ENCODE measurements around the gene DCC. TPM values are rescaled to one million over a fixed set of nuclear protein-coding genes. Genes with fewer than 3 reads are reported as not detected.

DCC gene
- total RNA-seq, 4 donors from 2014 or later = 0.94 TPM; not detected in 3

DNA sequence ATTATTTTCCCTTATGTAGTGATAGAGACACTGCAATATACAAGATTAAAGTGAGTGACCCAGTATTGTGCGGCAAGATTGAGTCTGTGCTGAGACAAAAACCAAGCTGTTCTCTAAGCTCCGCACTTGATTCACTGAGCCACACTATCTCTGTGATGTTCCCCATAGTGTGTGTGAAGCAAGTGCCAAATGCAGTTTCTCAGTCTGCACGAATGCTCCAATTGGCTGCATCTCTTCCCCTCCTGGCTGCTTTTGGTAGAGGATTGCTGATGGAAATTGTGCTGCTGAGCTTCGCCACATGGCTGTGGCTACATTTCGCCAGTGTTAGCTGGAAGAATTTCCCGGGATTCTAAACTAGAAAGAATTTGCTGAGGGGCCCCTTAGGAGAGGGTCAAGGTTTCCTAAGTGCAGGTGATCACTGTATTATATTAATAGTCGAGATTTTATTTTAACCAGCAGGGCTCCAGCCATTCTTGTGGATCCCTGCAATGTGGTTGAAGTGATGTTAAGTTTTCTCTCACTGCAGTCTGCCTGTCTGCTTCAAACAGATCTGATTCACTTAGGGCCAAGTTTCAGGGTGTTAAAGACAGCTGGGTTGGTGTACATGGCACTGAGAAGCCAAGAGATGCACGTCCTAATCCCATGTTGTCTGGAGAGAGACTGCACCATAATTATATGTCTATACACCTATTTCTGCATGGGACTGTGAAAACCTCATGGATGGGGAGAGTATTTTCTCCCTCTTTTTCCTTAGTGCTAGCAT lies 317.2 kb downstream of the DCC start:
- WGBS, 2 donors = 80 to 84% methylated on average over 8 of the region's 8 CpGs
- Histone ChIP-seq H3K27me3 (no peaks in the 10 kb centered on the region), H3K27ac (no peak overlapping the region), H3K36me3 (no peaks in the 10 kb centered on the region), H3K4me3 (replicated peaks in 1 of 3) (no peak overlapping the region), H3K4me1 (no peaks in the 10 kb centered on the region), H3K9me3 (no peaks in the 10 kb centered on the region)
- intact Hi-C loops (cut with DNase I) = no loop called here
- TF ChIP-seq CTCF (IDR thresholded peaks at IDR 0.05) = no peak
- no peak for TF ChIP-seq POLR2A (IDR thresholded peaks at IDR 0.05)
- no peak for DNase-seq

- Histone ChIP-seq H3K9me3 (no peaks in the 10 kb centered on the region), H3K4me3 (replicated peaks in 1 of 3) (no peak overlapping the region), H3K36me3 (no peaks in the 10 kb centered on the region), H3K27ac (no peak overlapping the region), H3K4me1 (no peaks in the 10 kb centered on the region), H3K27me3 (no peaks in the 10 kb centered on the region)
- TF ChIP-seq CTCF (IDR thresholded peaks at IDR 0.05) (no peak), POLR2A (IDR thresholded peaks at IDR 0.05) (no peak)
- intact Hi-C loops (cut with DNase I) = no loop called here
- DNase-seq = no peak
- WGBS, 2 donors = 62 to 66% methylated on average over 4 of the region's 4 CpGs
These were observed 327.6 kb downstream of the DCC start for GRCh38 chr18:52667463-52668065.

- H3K36me3 ChIP-seq = no peaks in the 10 kb centered on the region
- no peaks in the 10 kb centered on the region for H3K4me1 ChIP-seq
- TF ChIP-seq POLR2A (IDR thresholded peaks at IDR 0.05) (no peak), CTCF (IDR thresholded peaks at IDR 0.05) (peak in 4 of 6 experiments; percentile 23 to 42 (median 26))
- no peaks in the 10 kb centered on the region for H3K27me3 ChIP-seq
- H3K4me3 ChIP-seq (replicated peaks in 1 of 3) = no peak overlapping the region
- intact Hi-C loops (cut with DNase I) = no loop called here
- no peak overlapping the region for H3K27ac ChIP-seq
- no peaks in the 10 kb centered on the region for H3K9me3 ChIP-seq
- no peak for DNase-seq
- 12 to 21% methylated on average over 3 of the region's 3 CpGs for WGBS, 2 donors
These were observed 330.9 kb downstream of the DCC start for GRCh38 chr18:52670896-52671295.

GRCh38 chr18:52678034-52678433 lies 338.0 kb downstream of the DCC start:
- H3K27me3 ChIP-seq = no peaks in the 10 kb centered on the region
- no peaks in the 10 kb centered on the region for H3K36me3 ChIP-seq
- no peak for DNase-seq
- intact Hi-C loops (cut with DNase I) = no loop called here
- TF ChIP-seq CTCF (IDR thresholded peaks at IDR 0.05) (no peak), POLR2A (IDR thresholded peaks at IDR 0.05) (no peak)
- WGBS, 2 donors = 60 to 72% methylated on average over 3 of the region's 3 CpGs
- H3K4me1 ChIP-seq = peaks cover 0 to 5% of the 10 kb centered on the region in 2 donors
- no peaks in the 10 kb centered on the region for H3K9me3 ChIP-seq
- H3K27ac ChIP-seq = no peak overlapping the region
- no peak overlapping the region for H3K4me3 ChIP-seq (replicated peaks in 1 of 3)

- intact Hi-C loops (cut with DNase I) = no loop called here
- no peak overlapping the region for H3K4me3 ChIP-seq (replicated peaks in 1 of 3)
- no peaks in the 10 kb centered on the region for H3K9me3 ChIP-seq
- TF ChIP-seq CTCF (IDR thresholded peaks at IDR 0.05) (no peak), POLR2A (IDR thresholded peaks at IDR 0.05) (no peak)
- no peaks in the 10 kb centered on the region for H3K36me3 ChIP-seq
- H3K27ac ChIP-seq = no peak overlapping the region
- no peaks in the 10 kb centered on the region for H3K27me3 ChIP-seq
- DNase-seq = no peak
- 77 to 81% methylated on average over 8 of the region's 8 CpGs for WGBS, 2 donors
- H3K4me1 ChIP-seq = peaks cover 0 to 5% of the 10 kb centered on the region in 2 donors
These were observed 338.6 kb downstream of the DCC start for GRCh38 chr18:52678551-52678950.

Measured in thyroid gland (tissue), 4 donors.